PC-9 (cell line): Measurements from ENCODE around the gene RNF19B.

Experiments
- EZH2 ChIP-seq: fragments of 200-600 bp; sonication (generic); IDR thresholded peaks from 2 replicates; pipeline ENCODE4 v1.8.0; 2017; ENCODE audit warnings: antibody characterized with exemption, low read depth
- TF ChIP-seq, protein P1 (sequence below): fragments of 200-600 bp; sonication (generic); conservative IDR thresholded peaks from 2 replicates; pipeline ENCODE4 v1.6.1; 2017; ENCODE audit warnings: mixed run types, antibody characterized with exemption, mild to moderate bottlenecking, moderate library complexity

DNA sequence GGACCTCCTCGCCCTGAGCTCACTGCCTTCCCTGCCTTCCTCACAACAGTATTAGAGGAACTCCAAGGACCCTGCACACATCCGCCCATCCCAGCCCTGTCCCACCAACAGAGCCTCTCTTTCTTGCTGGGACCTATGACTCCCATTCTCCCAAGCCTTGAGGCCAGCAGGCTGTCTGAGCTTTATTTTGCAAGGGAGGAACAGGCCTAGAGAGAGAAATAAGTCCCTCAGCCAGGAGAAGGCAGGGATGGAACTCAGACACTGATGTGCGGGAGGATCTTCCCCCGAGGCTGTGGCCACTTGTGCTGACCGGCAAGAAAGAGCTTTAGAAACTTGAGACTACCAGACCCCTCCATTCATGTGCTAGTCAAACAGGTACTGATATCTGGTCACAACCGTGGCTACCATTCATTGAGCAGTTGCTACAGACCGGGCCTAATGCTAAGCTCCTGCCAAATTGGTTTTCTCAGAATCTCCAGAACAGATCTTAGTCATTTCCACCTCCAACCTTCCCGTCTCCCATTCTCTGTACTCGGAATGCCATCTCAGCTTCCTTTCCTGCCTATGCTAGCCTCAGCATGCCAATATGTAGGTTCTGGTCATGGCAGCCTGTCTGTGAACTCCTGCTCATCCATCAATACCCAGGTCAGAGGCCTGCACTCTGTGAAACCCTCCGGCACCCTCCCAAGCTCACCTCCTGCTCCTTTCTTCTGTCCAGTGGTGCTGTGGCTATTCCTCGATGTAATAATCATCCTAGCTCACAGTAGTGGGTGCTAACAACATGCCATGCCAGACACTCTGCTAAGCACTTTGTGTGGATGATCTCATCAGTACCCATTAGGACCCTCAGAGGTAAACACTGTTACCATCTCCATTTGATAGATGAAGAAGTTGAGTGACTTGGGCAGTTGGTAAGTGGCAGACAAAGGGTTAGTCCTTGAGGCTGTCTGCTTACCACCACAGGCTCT is 67.2 kb downstream of the RNF19B start:
- TF ChIP-seq EZH2 = no peak
- TF ChIP-seq, protein P1, sequence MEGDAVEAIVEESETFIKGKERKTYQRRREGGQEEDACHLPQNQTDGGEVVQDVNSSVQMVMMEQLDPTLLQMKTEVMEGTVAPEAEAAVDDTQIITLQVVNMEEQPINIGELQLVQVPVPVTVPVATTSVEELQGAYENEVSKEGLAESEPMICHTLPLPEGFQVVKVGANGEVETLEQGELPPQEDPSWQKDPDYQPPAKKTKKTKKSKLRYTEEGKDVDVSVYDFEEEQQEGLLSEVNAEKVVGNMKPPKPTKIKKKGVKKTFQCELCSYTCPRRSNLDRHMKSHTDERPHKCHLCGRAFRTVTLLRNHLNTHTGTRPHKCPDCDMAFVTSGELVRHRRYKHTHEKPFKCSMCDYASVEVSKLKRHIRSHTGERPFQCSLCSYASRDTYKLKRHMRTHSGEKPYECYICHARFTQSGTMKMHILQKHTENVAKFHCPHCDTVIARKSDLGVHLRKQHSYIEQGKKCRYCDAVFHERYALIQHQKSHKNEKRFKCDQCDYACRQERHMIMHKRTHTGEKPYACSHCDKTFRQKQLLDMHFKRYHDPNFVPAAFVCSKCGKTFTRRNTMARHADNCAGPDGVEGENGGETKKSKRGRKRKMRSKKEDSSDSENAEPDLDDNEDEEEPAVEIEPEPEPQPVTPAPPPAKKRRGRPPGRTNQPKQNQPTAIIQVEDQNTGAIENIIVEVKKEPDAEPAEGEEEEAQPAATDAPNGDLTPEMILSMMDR = no peak
